ENCODE results near the gene TNS3.

The TNS3 gene

DNA sequence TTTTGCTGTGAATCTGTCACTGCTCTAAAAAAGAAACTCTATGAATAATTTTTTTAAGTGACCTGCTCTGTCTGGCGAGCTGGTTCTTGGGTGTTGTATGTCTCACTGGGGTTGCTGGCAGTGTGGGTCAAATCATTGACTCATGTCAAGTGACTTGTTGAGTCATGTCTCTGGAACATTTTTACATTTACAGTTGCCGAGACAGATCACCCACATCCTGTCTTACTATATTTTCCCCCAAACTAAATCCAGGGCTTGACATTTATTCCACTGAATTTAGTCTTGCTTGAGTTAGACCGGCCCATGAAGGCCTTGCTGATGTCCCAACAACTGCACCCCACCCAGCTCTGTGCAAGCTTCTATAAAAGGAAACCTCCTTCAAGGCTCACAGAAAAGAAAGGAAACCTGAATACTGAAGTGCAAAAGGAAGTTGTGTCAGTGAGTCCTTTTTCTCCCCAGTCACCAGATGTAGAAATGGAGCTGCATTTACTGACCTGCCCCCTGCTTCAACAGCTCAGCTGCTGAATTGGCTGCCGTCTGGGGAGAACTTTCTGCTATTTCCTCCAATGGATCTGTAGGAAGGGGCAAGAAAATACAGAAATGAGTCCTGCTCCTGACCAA lies 290.3 kb downstream of the TNS3 start:
- DNase-seq (ENCODE audit: low spot score) = no peak

GRCh38 chr7:47290867-47291266 lies 291.0 kb downstream of the TNS3 start:
- DNase-seq (ENCODE audit: low spot score) = no peak

DNA sequence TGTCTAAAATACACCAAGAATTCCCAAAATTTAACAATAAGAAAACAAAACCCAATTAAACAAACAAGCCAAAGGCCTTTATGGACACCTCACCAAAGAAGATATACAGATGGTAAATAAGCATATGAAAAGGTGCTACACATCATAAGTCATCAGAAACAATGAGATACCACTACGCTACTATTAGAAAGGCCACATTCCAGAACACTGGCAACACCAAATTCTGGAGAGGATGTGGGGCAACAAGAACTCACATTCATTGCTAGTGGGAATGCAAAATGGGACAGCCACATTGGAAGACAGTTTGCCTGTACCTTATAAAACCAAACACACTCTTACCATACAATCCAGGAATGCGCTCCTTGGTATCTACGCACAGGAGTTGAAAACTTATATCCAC lies 291.4 kb downstream of the TNS3 start:
- no peak for DNase-seq (ENCODE audit: low spot score)

- DNase-seq (ENCODE audit: low spot score) = no peak
Measured at GRCh38 chr7:47288060-47288459, 293.9 kb downstream of the TNS3 start.

DNA sequence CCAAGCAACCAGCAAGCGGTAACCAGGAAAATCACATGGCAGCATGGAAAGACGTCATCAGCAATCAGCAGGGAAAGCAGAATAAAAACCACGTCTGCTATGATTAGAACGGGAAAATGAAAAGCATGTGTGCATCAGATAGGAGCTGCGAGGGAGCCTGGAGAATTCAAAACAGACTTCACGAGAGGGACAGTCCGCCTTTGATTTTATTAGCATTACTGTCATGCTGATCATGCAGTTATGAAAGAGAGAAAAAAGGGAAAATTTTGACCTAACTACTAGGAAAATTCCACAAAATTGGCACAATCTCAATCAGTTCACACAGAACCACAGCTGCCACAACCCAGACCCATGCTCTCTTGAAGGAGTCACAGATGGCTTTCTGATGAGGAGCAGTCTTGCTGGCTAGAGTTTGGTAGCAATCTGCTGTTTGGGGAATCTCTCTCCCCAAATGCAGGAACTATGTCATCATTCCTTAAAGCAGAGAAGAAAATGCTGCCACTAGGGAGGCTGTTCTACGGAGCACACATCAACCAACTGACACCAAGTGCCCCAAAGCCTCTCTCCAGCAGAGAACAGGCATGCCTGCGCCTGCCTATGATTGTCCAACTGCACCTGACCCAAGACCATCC lies 295.9 kb downstream of the TNS3 start:
- DNase-seq (ENCODE audit: low spot score) = peak; percentile 76

- no peak for DNase-seq (ENCODE audit: low spot score)
Measured at GRCh38 chr7:47284691-47285635, 296.9 kb downstream of the TNS3 start.

DNA sequence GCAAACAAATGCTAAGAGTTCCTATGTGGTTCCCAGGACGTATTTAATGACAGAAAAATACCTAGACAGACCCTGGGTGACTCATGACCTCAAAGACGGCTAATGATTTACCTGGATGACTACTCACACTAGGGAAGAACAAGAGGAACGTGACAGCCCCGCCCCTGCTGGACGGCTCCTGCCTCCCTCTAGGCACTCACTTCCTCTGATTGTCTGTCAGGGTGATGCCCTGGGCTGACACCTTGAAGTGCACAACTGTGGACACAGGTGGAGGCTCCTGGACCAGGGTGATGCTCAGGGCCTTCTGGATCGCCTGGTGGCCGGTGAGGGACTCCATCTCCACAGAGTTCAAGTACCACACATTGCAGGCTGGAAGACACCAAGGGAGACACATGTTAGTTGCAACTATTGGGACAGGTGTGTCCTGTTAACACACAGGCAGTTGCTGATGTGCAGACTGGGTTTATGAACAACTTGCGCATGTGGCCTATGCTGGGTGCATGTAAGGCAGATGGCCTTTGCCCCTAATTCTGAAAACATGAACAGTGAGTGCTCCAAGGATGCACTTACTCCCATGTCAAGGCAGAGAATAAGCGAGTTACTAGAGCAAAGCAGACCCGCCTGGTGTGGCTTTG lies 298.3 kb downstream of the TNS3 start:
- DNase-seq (ENCODE audit: low spot score) = no peak

DNA sequence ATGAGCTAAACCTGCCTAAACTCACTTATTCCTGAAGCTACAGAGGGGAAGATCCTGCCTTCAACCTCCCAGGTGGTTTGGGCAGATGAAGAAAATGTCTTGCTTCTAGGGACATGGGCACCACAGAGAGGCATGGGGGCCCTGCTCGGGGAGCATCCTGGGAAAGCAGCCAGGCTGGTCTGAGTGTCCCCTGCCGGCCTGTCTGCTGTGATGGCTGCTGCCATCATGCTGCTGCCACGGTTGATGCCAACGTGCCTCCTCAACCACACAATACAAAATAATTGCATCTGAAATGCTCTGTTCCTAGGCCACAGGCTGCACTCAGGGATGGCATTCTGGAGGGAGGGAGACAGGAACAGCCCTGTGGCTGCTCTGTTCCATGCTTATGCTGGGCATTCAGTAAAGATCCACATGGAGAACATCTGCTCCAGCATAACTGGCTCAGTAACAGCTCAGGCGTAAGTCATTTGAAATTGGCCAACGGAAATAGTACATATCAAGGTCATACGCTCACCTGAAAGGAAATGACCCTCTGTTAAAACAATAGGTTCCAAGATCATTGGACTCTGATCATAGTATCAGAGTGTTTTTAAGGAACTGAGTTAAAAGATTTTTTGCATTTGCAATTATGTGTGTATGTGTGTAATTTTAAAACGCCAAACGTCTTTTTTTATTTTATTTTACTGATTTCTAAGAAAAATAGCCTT lies 299.0 kb downstream of the TNS3 start:
- DNase-seq (ENCODE audit: low spot score) = no peak

DNA sequence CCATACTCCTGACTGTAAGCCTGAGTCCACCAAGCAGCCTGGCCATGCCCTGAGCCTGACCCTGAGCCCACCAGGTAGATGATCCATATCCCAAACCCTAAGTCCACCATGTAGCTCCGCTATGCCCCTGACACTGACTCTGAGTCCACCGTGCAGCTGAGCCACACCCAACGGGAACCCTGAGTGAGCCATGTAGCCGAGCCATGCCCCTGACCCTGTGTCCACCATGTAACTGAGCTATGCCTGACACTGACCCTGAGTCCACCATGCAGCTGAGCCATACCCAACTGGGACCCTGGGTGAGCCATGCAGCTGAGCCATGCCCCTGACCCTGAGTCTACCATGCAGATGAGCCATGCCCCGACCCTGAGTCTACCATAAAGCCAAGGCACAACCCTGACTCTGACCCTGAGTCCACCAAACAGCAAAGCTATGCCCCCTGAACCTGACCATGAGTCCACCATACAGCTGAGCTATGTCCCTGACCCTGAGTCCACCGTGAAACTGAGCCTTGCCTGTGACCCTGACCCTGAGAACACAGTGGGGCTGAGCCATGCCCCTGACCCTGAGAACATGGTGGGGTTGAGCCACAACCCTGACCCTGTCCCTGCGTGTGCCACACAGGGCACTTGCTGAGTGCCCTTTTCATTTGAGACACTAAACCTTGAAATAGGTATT lies 299.8 kb downstream of the TNS3 start:
- no peak for DNase-seq (ENCODE audit: low spot score)

- no peak for DNase-seq (ENCODE audit: low spot score)
Measured at GRCh38 chr7:47281161-47281560, 300.8 kb downstream of the TNS3 start.

- no peak for DNase-seq (ENCODE audit: low spot score)
Measured at GRCh38 chr7:47280114-47280513, 301.8 kb downstream of the TNS3 start.

DNA sequence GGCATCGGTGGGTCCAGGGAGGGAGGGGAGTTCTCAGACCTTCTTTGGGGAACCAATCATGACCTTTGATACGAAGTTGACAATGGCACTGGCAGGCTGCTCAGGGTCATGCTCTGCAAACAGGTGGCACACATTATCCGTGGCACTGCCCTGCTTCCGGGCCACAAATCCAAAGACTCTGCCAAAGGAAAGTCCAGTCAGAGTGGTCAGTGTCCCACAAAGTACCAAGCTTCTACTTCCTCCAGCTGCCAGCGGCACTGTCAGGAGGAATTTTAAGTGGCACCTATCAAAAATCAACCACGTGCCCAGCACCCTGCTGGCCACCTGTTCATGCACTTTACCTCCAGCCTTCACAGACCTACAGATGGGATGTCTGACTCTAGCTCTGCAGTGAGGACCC lies 303.9 kb downstream of the TNS3 start:
- no peak for DNase-seq (ENCODE audit: low spot score)

GRCh38 chr7:47277321-47277781 lies 304.6 kb downstream of the TNS3 start:
- no peak for DNase-seq (ENCODE audit: low spot score)

GRCh38 chr7:47273974-47274766 lies 307.7 kb downstream of the TNS3 start:
- no peak for DNase-seq (ENCODE audit: low spot score)

- no peak for DNase-seq (ENCODE audit: low spot score)
Measured at GRCh38 chr7:47273088-47273487, 308.8 kb downstream of the TNS3 start.

GRCh38 chr7:47271749-47272148 lies 310.2 kb downstream of the TNS3 start:
- DNase-seq (ENCODE audit: low spot score) = no peak

DNA sequence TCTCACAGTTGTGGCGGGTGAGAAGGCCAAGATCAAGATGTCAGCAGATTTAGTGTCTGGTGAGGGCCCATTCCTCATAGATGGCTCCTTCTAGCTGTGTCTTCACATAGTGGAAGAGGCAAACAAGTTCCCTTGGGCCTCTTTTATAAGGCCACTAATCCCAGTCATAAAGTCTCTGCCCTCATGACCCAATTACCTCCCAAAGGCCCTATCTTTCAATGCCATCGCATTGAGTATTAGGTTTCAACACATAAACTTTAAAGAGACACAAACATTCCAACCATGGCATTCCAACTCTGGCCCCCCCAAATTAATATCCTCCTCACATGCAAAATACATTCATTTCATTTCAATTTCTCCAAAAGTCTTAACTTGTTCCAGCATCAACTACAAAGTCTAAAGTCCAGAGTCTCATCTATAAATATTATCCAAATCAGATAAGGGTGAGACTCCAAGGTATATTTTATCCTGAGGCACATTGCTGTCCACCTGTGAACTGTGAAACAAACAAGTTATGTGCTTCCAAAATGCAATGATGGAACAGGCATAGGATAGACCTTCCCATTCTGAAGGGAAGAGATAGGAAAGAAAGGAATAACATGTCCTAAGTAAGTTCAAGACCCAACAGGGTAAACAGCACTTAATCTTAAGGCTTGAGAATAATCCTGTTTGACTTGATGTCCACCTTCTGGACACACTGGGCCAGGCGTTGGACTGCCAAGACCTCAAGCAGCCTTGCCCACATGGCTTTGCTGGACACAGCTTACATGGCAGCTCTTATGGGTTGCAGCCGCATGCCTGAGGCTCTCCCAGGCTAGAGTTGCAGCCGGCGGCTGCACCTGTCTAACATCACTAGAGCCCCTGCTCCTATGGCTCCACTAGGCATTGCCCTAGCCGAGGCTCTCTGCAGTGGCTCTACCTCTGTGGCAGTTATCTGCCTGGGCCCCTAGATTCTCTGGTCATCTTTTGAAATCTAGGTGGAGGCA lies 312.8 kb downstream of the TNS3 start:
- no peak for DNase-seq (ENCODE audit: low spot score)

DNA sequence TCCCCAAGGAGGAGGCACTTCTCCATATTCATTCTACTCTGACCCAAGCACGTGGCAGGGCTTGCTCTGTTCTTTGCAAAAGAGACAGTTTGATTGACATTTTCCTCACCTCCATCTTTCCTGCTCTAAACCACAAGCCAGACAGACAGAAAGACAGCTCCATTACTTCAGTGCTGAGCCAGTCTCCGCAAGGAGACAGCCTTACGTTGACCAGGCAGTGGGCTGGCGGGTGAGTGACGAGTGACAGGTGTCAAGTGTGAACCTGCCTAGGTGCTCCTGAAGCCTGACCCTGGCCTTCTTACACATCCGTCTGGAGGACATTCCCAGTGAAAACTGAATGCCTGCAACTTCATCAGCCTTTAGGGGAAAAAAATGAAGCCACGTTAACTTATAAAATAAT lies 314.6 kb downstream of the TNS3 start:
- DNase-seq (ENCODE audit: low spot score) = no peak

DNA sequence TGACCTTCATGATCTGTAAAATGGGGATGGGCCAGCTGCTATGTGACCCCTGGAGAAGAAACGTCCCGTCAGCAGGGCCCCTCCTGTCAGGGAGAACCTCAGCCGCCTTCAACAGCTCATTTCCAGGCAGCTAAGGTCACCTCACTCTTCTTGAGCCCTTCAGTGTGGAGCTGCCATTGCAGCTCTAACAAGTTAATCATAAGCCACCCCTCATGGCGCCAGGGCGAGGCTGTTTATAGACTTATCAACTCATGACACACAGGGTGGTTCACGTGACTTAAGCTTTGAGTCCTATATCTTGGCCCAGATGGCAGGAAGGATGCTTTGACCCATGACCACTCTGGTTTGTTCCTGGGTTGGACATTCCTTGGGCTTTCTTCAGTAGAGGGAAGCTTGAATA lies 315.1 kb downstream of the TNS3 start:
- DNase-seq (ENCODE audit: low spot score) = no peak

All from SK-N-DZ (cell line).